ENCODE data around the gene SLC18B1. TPM values are rescaled to one million over a fixed set of nuclear protein-coding genes. Genes with fewer than 3 reads are reported as not detected.

SLC18B1 gene
- total RNA-seq, 1 donor from 2014 or later: 1.2 TPM

Other genes starting within 250 kb of the SLC18B1 start
- not detected for gene TAAR8, start 246.0 kb downstream of the SLC18B1 start, total RNA-seq
- not detected for gene TAAR6, start 228.3 kb downstream of the SLC18B1 start, total RNA-seq
- not detected for gene TAAR5, start 208.9 kb downstream of the SLC18B1 start, total RNA-seq
- not detected for gene TAAR2, start 174.4 kb downstream of the SLC18B1 start, total RNA-seq
- not detected for gene TAAR1, start 139.5 kb downstream of the SLC18B1 start, total RNA-seq
- gene VNN1, start 84.6 kb downstream of the SLC18B1 start, total RNA-seq: 0.30 TPM
- gene VNN2, start 40.7 kb downstream of the SLC18B1 start, total RNA-seq: 3.1 TPM
- 366 TPM for gene RPS12, start 15.9 kb upstream of the SLC18B1 start, total RNA-seq

All from cardiac septum (tissue), 1 donor.